GM12878 (cell line): ENCODE data around the gene TMED7. TPM values are rescaled to one million over a fixed set of nuclear protein-coding genes. Genes with fewer than 3 reads are reported as not detected.

ENCODE experiments used
- ATAC-seq: fragments of 200-7000 bp; cut with Tn5 transposase; 3 replicates; pipeline ENCODE4 v1.9.1; 2020; ENCODE audit warnings: mild to moderate bottlenecking, moderate library complexity
- BruUV-seq: library from RNA; stranded (reverse); fragments of 400-500 nt; replicated peaks from 2 replicates; lab custom pipeline; 2021; lab: Mats Ljungman, UMichigan
- CTCF ChIA-PET: fragments of 300-600 bp; sonication (Branson Sonifier 250); formaldehyde crosslinking; extraction: SDS; loops from one replicate; lab custom pipeline; 2021; ENCODE audit warnings: inconsistent platforms; lab: Yijun Ruan, JAX
- POLR2A ChIA-PET: fragments of 350-600 bp; formaldehyde crosslinking; extraction: SDS; loops from one replicate; lab custom pipeline; 2021; ENCODE audit warnings: inconsistent platforms; lab: Charles Lee
- RAD21 ChIA-PET: fragments of 300-600 bp; sonication (Branson Sonifier 250); formaldehyde crosslinking; loops from one replicate; lab custom pipeline; 2023; ENCODE audit warnings: antibody characterized with exemption; ENCODE audit not compliant: unreplicated experiment; lab: Charles Lee
- SMC1A ChIA-PET: fragments of 300-600 bp; sonication (Branson Sonifier 250); formaldehyde crosslinking; loops from one replicate; lab custom pipeline; 2023; ENCODE audit not compliant: unreplicated experiment, uncharacterized antibody; lab: Charles Lee
- DNase-seq: peaks from one replicate; pipeline ENCODE4 v3.0.0-alpha.2; 2011; ENCODE audit warnings: low read depth, low spot score
- FAIRE-seq: peaks from 3 replicates; lab custom pipeline; 2011; peaks lifted over from hg19 to GRCh38; lab: Jason Lieb, UNC
- H2AFZ ChIP-seq: 2 replicates; pipeline ENCODE4 v1.6.0; 2011; ENCODE audit warnings: low read depth, low read length, control low read depth; ENCODE audit not compliant: control insufficient read depth
- H3K27ac ChIP-seq: 2 replicates; pipeline ENCODE4 v1.5.1; 2011; ENCODE audit warnings: control low read depth; ENCODE audit not compliant: control insufficient read depth, insufficient read depth
- H3K27me3 ChIP-seq, 2 experiments: replicated peaks in 1 of 2; 2 replicates each; pipeline versions ENCODE4 v1.6.0 to v1.6.1; 2011; ENCODE audit warnings: low read length in 1 of 2; ENCODE audit not compliant: control insufficient read depth in 2 of 2, insufficient read depth in 2 of 2
- H3K36me3 ChIP-seq, 2 experiments: 2 replicates each; pipeline ENCODE4 v1.5.1; 2011; ENCODE audit warnings: low read length in 1 of 2; ENCODE audit not compliant: control insufficient read depth in 2 of 2, insufficient read depth in 2 of 2
- H3K4me1 ChIP-seq: 2 replicates; pipeline ENCODE4 v1.6.1; 2011; ENCODE audit warnings: mild to moderate bottlenecking, low read length, moderate library complexity, mixed read lengths; ENCODE audit not compliant: control insufficient read depth, insufficient read depth
- H3K4me2 ChIP-seq: 2 replicates; pipeline ENCODE4 v1.6.0; 2011; ENCODE audit warnings: control low read depth; ENCODE audit not compliant: control insufficient read depth, insufficient read depth
- H3K4me3 ChIP-seq: fragments of 200-600 bp; sonication (generic); 2 replicates; pipeline ENCODE4 v1.5.1; 2016
- H3K79me2 ChIP-seq: 2 replicates; pipeline ENCODE4 v1.6.0; 2011; ENCODE audit warnings: low read length; ENCODE audit not compliant: control insufficient read depth, insufficient read depth
- H3K9ac ChIP-seq: 2 replicates; pipeline ENCODE4 v1.8.0; 2011; ENCODE audit warnings: low read length, control low read depth, mixed read lengths; ENCODE audit not compliant: control insufficient read depth, insufficient read depth
- H3K9me3 ChIP-seq: replicated peaks from 3 replicates; pipeline ENCODE4 v1.5.1; 2011; ENCODE audit warnings: mild to moderate bottlenecking, low read length; ENCODE audit not compliant: control insufficient read depth, insufficient read depth
- H4K20me1 ChIP-seq: 2 replicates; pipeline ENCODE4 v1.6.0; 2011; ENCODE audit not compliant: control insufficient read depth, insufficient read depth
- ATF3 ChIP-seq: IDR thresholded peaks from 2 replicates; pipeline ENCODE4 v1.6.1; 2011; ENCODE audit warnings: low read depth, mild to moderate bottlenecking, low read length, moderate library complexity, borderline replicate concordance; ENCODE audit errors: extremely low read depth
- ATF7 ChIP-seq: fragments of 450-650 bp; IDR thresholded peaks from 2 replicates; pipeline ENCODE4 v1.6.1; 2016; ENCODE audit warnings: low read depth, mild to moderate bottlenecking
- CHD1 ChIP-seq: IDR thresholded peaks from 2 replicates; pipeline ENCODE4 v1.6.1; 2012; ENCODE audit warnings: low read depth, low read length, improper control_type of control experiment
- CTCF ChIP-seq, 3 experiments: IDR thresholded peaks in 2 of 3; conservative IDR thresholded peaks in 1 of 3; 2 replicates each; pipeline ENCODE4 v1.5.1; 2011; ENCODE audit warnings: low read depth in 3 of 3, low read length in 3 of 3, mild to moderate bottlenecking in 3 of 3, control low read depth in 2 of 3, moderate library complexity in 2 of 3, inconsistent platforms in 1 of 3, mixed read lengths in 1 of 3; ENCODE audit not compliant: control insufficient read depth in 2 of 3, insufficient read depth in 1 of 3; ENCODE audit errors: extremely low read depth in 1 of 3
- DPF2 ChIP-seq: fragments of 450-650 bp; IDR thresholded peaks from 2 replicates; pipeline ENCODE4 v1.6.1; 2017; ENCODE audit warnings: mild to moderate bottlenecking
- E4F1 ChIP-seq: fragments of 450-650 bp; IDR thresholded peaks from 2 replicates; pipeline ENCODE4 v1.6.1; 2018; ENCODE audit warnings: borderline replicate concordance, mild to moderate bottlenecking; ENCODE audit not compliant: partially characterized antibody
- EP300 ChIP-seq, 2 experiments: fragments of 150-350 bp in 1 of 2; IDR thresholded peaks; 2 replicates each; pipeline ENCODE4 v1.6.1; 2011 to 2012; ENCODE audit warnings: low read depth in 2 of 2, low read length in 2 of 2, borderline replicate concordance in 1 of 2, improper control_type of control experiment in 1 of 2, inconsistent platforms in 1 of 2; ENCODE audit not compliant: control insufficient read depth in 1 of 2
- NFYA ChIP-seq: IDR thresholded peaks from 2 replicates; pipeline ENCODE4 v1.6.1; 2011; ENCODE audit warnings: low read depth, mild to moderate bottlenecking, low read length, improper control_type of control experiment, borderline replicate concordance
- RAD21 ChIP-seq: IDR thresholded peaks from 2 replicates; pipeline ENCODE4 v1.6.1; 2011; ENCODE audit warnings: mild to moderate bottlenecking, low read depth, low read length, moderate library complexity; ENCODE audit not compliant: insufficient read depth
- RB1 ChIP-seq: fragments of 450-650 bp; formaldehyde crosslinking; IDR thresholded peaks from 2 replicates; pipeline ENCODE4 v1.6.1; 2017; ENCODE audit warnings: mild to moderate bottlenecking, borderline replicate concordance
- RELB ChIP-seq: fragments of 450-650 bp; IDR thresholded peaks from 2 replicates; pipeline ENCODE4 v1.6.1; 2017; ENCODE audit warnings: low read depth, mild to moderate bottlenecking, moderate library complexity
- SMAD1 ChIP-seq: fragments of 450-650 bp; IDR thresholded peaks from 2 replicates; pipeline ENCODE4 v1.6.1; 2018; ENCODE audit warnings: mild to moderate bottlenecking, low read depth; ENCODE audit not compliant: partially characterized antibody
- SUZ12 ChIP-seq: fragments of 200-600 bp; sonication (generic); IDR thresholded peaks from one replicate; pipeline ENCODE4 v1.6.1; 2018; ENCODE audit warnings: antibody characterized with exemption, mild to moderate bottlenecking; ENCODE audit not compliant: unreplicated experiment
- TAF1 ChIP-seq: IDR thresholded peaks from 2 replicates; pipeline ENCODE4 v1.6.1; 2011; ENCODE audit warnings: mild to moderate bottlenecking, low read depth, low read length, borderline replicate concordance
- TBL1XR1 ChIP-seq: IDR thresholded peaks from 2 replicates; pipeline ENCODE4 v1.6.1; 2012; ENCODE audit warnings: low read depth, low read length, improper control_type of control experiment
- USF1 ChIP-seq: IDR thresholded peaks from 2 replicates; pipeline ENCODE4 v1.6.1; 2011; ENCODE audit warnings: borderline replicate concordance, low read depth, mild to moderate bottlenecking, moderate library complexity, mixed read lengths, low read length; ENCODE audit not compliant: insufficient read depth; ENCODE audit errors: extremely low read length
- ZNF24 ChIP-seq: fragments of 450-650 bp; IDR thresholded peaks from 2 replicates; pipeline ENCODE4 v1.6.1; 2017; ENCODE audit warnings: antibody characterized with exemption, mild to moderate bottlenecking
- WGBS: methylation state at CpG from one replicate; pipeline ENCODE4 v1.1.6; 2016; ENCODE audit warnings: low lambda C conversion rate; ENCODE audit not compliant: insufficient replicate concordance, insufficient coverage; ENCODE audit errors: missing lambda C conversion rate; 5-methylcytosine and 5-hydroxymethylcytosine counted together
- in situ Hi-C: fragments of 300-500 bp; cut with MboI; formaldehyde crosslinking; loops from 9 replicates; pipeline ENCODE4 v1.14.3; 2018; ENCODE audit warnings: mixed read lengths
- intact Hi-C: fragments of 100-400 bp; cut with micrococcal nuclease; formaldehyde crosslinking; loops from one replicate; pipeline ENCODE4 v1.14.2; 2022; ENCODE audit not compliant: unreplicated experiment
- polyA plus RNA-seq, 11 experiments: library from polyadenylated mRNA; depleted of rRNA in 4 of 11; unstranded in 6 of 11; stranded (reverse) in 5 of 11; fragments of >200 nt; fragmentation: Nextera tagmentation in 4 of 11; fragmentation: Illumina TruSeq in 1 of 11; extraction: Ambion mirVana in 4 of 11; extraction: Trizol in 1 of 11; gene quantifications; 1 replicate in 1 of 11; 2 replicates in 10 of 11; pipeline versions ENCODE4 v1.2.1 to v1.2.3, GENCODE V29; 2011 to 2016; ENCODE audit warnings: inconsistent platforms in 2 of 11, missing spikeins in 2 of 11, low read depth in 1 of 11
- total RNA-seq, 4 experiments: library from RNA; depleted of rRNA in 3 of 4; stranded (reverse); fragments of >200 nt in 3 of 4; fragmentation: Illumina TruSeq in 1 of 4; extraction: Trizol in 1 of 4; gene quantifications; 2 replicates each; pipeline versions ENCODE4 v1.2.1 to v1.2.3, GENCODE V29; 2013 to 2021

TMED7 gene
- total and polyA plus RNA-seq, 10 of the 15 experiments (the other 5 are each of a cell fraction or from before 2014, with no cell fraction given) = 8.0 to 37.3 (median 25.2) TPM

- H3K4me2 ChIP-seq = no peak overlapping the region
- BruUV-seq = no TSS peak
- H3K4me1 ChIP-seq = no peaks in the 10 kb centered on the region
- RAD21 ChIA-PET = no interaction called here
- H3K4me3 ChIP-seq = no peak overlapping the region
- CTCF ChIA-PET = interaction anchor here (1.1 to 1.4 kb wide), 2 partner anchors 25 to 408 kb away, joined by 3 read pairs; no protein-coding TSS in a partner anchor
- H4K20me1 ChIP-seq = no peaks in the 10 kb centered on the region
- SMC1A ChIA-PET = interaction anchor here (0.8 kb wide), 1 partner anchor 738 kb away, joined by 3 read pairs; no protein-coding TSS in a partner anchor
- no peak overlapping the region for H3K27ac ChIP-seq
- H2AFZ ChIP-seq = no peak overlapping the region
- H3K79me2 ChIP-seq = no peaks in the 10 kb centered on the region
- POLR2A ChIA-PET = no interaction called here
- FAIRE-seq (no peak), DNase-seq (no peak), ATAC-seq (no peak)
- H3K9me3 ChIP-seq = no peaks in the 10 kb centered on the region; the same call in 2 of the 3 replicates
- intact Hi-C loops = no loop called here
- 0% methylated on average over 4 of the region's 4 CpGs for WGBS
- in situ Hi-C loops = no loop called here
- H3K27me3 ChIP-seq = no peaks in the 10 kb centered on the region; a peak in 1 of 4 replicates
- H3K9ac ChIP-seq = no peak overlapping the region
- TF ChIP-seq SMAD1 (no peak), CTCF (IDR thresholded peaks at IDR 0.05 in 2 of 3, conservative IDR thresholded peaks at IDR 0.05 in 1 of 3; ENCODE audit: control insufficient read depth in 2 of 3, extremely low read depth in 1 of 3, insufficient read depth in 1 of 3, low read depth in 3 of 3, low read length in 3 of 3) (no peak), RAD21 (no peak), TAF1 (no peak), DPF2 (no peak), ATF3 (no peak), USF1 (no peak), ZNF24 (no peak), RELB (no peak), SUZ12 (no peak), E4F1 (no peak), NFYA (no peak), TBL1XR1 (no peak), RB1 (no peak), ATF7 (no peak), CHD1 (no peak), EP300 (IDR thresholded peaks at IDR 0.05; ENCODE audit: borderline replicate concordance in 1 of 2, control insufficient read depth in 1 of 2, low read depth in 2 of 2, low read length in 2 of 2) (no peak)
- H3K36me3 ChIP-seq = no peaks in the 10 kb centered on the region
These were observed 35.3 kb upstream of the TMED7 start for GRCh38 chr5:115661101-115661500.
